Measurements from ENCODE around the gene RPL22. TPM values are rescaled to one million over a fixed set of nuclear protein-coding genes. Genes with fewer than 3 reads are reported as not detected.

RPL22 gene
- total and polyA plus RNA-seq, 10 donors = 106 to 1,105 (median 369) TPM

DNA sequence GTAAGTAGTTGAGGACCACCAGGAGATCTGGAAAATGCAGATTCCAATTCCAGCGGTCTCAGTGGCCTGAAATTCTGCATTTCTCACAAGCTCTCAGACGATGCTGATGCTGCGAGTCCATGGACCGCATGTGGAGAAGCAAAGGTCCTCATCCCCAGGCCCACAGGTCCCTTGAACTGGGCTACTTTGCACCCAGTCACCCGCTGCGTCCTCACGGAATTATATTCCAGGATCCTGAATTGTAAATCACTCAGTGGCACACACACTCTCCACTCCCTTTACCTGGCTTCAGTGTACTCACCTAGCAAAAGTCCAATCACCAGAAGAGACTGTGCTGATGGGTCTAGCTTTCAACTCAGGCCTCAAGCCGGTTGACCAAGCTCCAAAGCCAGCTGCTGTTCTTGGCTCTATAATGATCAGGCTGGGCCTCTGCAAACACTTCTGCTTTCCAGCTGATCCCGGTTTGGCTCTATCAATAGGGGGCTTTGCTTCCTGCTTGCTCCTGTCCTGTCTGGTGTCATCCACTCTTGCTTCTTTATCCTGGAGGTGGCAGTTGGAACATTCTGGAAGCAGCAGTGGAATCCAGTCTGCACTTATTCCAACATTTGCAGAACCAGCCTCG is 904 bp upstream of the RPL22 start:
- intact Hi-C loops (cut with DNase I; ENCODE audit: low total_unique reads) = no loop called here
- WGBS, 5 donors = 74 to 79% (median 77%) methylated on average over 10 of the region's 10 CpGs
- peak overlapping the region; percentile 76 to 100 (median 96) for H3K4me3 ChIP-seq
- no peak for DNase-seq
- peak overlapping the region; percentile 70 to 90 (median 84) for H3K27ac ChIP-seq
- peaks cover 0 to 12% (median 3%) of the 10 kb centered on the region in 7 donors for H3K27me3 ChIP-seq (replicated peaks in 1 of 7)
- H3K9me3 ChIP-seq = no peaks in the 10 kb centered on the region
- peaks cover 24 to 57% (median 43%) of the 10 kb centered on the region in 6 donors for H3K4me1 ChIP-seq
- H3K36me3 ChIP-seq = peaks cover 3 to 24% (median 21%) of the 10 kb centered on the region in 6 donors
- TF ChIP-seq POLR2A (IDR thresholded peaks at IDR 0.05) (no peak), POLR2AphosphoS5 (IDR thresholded peaks at IDR 0.05) (no peak)
- TF ChIP-seq, protein P1, sequence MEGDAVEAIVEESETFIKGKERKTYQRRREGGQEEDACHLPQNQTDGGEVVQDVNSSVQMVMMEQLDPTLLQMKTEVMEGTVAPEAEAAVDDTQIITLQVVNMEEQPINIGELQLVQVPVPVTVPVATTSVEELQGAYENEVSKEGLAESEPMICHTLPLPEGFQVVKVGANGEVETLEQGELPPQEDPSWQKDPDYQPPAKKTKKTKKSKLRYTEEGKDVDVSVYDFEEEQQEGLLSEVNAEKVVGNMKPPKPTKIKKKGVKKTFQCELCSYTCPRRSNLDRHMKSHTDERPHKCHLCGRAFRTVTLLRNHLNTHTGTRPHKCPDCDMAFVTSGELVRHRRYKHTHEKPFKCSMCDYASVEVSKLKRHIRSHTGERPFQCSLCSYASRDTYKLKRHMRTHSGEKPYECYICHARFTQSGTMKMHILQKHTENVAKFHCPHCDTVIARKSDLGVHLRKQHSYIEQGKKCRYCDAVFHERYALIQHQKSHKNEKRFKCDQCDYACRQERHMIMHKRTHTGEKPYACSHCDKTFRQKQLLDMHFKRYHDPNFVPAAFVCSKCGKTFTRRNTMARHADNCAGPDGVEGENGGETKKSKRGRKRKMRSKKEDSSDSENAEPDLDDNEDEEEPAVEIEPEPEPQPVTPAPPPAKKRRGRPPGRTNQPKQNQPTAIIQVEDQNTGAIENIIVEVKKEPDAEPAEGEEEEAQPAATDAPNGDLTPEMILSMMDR (IDR thresholded peaks at IDR 0.05 in 8 of 11, conservative IDR thresholded peaks at IDR 0.05 in 3 of 11) = no peak

DNA sequence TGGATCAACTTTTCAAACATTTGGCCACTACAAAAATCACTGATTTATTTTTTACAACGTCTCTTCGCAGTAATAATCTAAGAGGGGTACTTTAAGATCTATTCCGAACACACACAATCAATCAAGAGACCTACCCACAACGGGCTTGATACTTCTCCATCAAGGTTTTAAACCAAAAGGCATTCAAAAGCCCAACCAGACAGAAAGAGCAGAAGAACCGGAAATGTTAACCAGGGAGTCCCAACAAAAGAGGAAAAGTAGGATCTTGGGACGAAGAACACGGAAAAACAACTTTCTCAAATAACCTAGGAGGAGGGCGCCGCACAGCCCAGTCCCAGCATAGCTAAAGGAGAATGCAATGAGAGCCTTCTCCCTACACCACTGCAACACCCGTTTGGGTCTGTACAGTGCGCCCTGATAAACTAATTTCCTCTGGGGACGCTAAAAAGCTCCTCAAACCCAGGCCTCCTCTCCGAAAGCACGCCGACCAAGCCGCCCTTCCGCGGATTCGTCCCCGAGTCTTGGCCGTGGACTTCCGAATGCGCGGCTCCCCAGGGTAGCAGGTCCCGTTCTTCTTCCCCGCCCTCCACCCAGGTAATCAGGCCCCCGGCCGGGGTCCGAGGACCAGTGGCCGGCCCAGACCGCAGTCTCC is 623 bp downstream of the RPL22 start:
- no peaks in the 10 kb centered on the region for H3K9me3 ChIP-seq
- H3K27me3 ChIP-seq (replicated peaks in 1 of 7) = peaks cover 0 to 5% (median 0%) of the 10 kb centered on the region in 7 donors
- TF ChIP-seq POLR2A (IDR thresholded peaks at IDR 0.05) (no peak), POLR2AphosphoS5 (IDR thresholded peaks at IDR 0.05) (no peak)
- TF ChIP-seq, protein P1 (IDR thresholded peaks at IDR 0.05 in 8 of 11, conservative IDR thresholded peaks at IDR 0.05 in 3 of 11) = no peak
- 0 to 1% (median 1%) methylated on average over 22 to 31 of the region's 31 CpGs for WGBS, 5 donors
- H3K36me3 ChIP-seq = peaks cover 3 to 39% (median 36%) of the 10 kb centered on the region in 6 donors
- H3K27ac ChIP-seq = peak overlapping the region; percentile 70 to 90 (median 84)
- H3K4me3 ChIP-seq = peak overlapping the region; percentile 76 to 100 (median 96)
- peaks cover 18 to 57% (median 43%) of the 10 kb centered on the region in 6 donors for H3K4me1 ChIP-seq
- intact Hi-C loops (cut with DNase I; ENCODE audit: low total_unique reads) = no loop called here
- no peak for DNase-seq

DNA sequence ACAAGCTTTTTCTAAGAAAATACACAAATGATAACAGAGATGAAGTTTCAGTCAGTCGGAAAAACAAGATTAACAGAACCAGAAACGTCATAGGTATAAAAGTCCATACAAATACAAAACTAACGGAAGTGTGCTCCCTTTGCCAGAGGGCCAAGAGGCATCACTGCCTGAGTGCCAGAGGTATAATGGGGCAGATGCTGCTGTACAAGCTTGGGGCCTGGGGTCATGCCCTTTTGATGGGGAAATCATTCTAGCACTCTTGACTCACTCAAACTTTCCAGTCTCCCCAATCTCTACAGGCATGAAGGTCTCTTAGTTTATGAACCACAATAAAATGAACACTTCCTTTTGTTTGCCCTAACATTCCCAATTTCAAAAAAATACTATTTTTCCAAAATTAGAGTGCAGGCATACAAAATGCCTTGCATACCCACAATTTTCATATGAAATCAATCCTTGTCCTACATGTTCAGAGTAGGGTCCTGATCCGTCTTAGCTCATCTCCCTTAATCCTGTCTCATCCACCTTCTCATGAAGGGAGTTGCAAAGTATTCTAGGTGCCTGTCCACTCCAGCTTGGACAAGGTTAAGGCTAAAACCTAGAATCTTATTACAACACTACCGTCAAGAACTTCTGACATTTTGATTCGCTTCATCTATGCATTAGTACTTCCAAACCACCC is 1.5 kb downstream of the RPL22 start:
- no peaks in the 10 kb centered on the region for H3K9me3 ChIP-seq
- WGBS, 5 donors = 60 to 80% (median 71%) methylated on average over 6 of the region's 6 CpGs
- peak overlapping the region; percentile 76 to 100 (median 96) for H3K4me3 ChIP-seq
- peaks cover 18 to 57% (median 43%) of the 10 kb centered on the region in 6 donors for H3K4me1 ChIP-seq
- peaks cover 0 to 2% (median 0%) of the 10 kb centered on the region in 7 donors for H3K27me3 ChIP-seq (replicated peaks in 1 of 7)
- H3K36me3 ChIP-seq = peaks cover 3 to 48% (median 45%) of the 10 kb centered on the region in 6 donors
- TF ChIP-seq POLR2AphosphoS5 (IDR thresholded peaks at IDR 0.05) (no peak), POLR2A (IDR thresholded peaks at IDR 0.05) (no peak)
- TF ChIP-seq, protein P1 (IDR thresholded peaks at IDR 0.05 in 8 of 11, conservative IDR thresholded peaks at IDR 0.05 in 3 of 11) = no peak
- DNase-seq = no peak
- no peak overlapping the region for H3K27ac ChIP-seq
- intact Hi-C loops (cut with DNase I; ENCODE audit: low total_unique reads) = no loop called here

Measured in spleen (tissue), 11 donors.